ENCODE results near the gene AFAP1L2.

Gene AFAP1L2, protein sequence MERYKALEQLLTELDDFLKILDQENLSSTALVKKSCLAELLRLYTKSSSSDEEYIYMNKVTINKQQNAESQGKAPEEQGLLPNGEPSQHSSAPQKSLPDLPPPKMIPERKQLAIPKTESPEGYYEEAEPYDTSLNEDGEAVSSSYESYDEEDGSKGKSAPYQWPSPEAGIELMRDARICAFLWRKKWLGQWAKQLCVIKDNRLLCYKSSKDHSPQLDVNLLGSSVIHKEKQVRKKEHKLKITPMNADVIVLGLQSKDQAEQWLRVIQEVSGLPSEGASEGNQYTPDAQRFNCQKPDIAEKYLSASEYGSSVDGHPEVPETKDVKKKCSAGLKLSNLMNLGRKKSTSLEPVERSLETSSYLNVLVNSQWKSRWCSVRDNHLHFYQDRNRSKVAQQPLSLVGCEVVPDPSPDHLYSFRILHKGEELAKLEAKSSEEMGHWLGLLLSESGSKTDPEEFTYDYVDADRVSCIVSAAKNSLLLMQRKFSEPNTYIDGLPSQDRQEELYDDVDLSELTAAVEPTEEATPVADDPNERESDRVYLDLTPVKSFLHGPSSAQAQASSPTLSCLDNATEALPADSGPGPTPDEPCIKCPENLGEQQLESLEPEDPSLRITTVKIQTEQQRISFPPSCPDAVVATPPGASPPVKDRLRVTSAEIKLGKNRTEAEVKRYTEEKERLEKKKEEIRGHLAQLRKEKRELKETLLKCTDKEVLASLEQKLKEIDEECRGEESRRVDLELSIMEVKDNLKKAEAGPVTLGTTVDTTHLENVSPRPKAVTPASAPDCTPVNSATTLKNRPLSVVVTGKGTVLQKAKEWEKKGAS

DNA sequence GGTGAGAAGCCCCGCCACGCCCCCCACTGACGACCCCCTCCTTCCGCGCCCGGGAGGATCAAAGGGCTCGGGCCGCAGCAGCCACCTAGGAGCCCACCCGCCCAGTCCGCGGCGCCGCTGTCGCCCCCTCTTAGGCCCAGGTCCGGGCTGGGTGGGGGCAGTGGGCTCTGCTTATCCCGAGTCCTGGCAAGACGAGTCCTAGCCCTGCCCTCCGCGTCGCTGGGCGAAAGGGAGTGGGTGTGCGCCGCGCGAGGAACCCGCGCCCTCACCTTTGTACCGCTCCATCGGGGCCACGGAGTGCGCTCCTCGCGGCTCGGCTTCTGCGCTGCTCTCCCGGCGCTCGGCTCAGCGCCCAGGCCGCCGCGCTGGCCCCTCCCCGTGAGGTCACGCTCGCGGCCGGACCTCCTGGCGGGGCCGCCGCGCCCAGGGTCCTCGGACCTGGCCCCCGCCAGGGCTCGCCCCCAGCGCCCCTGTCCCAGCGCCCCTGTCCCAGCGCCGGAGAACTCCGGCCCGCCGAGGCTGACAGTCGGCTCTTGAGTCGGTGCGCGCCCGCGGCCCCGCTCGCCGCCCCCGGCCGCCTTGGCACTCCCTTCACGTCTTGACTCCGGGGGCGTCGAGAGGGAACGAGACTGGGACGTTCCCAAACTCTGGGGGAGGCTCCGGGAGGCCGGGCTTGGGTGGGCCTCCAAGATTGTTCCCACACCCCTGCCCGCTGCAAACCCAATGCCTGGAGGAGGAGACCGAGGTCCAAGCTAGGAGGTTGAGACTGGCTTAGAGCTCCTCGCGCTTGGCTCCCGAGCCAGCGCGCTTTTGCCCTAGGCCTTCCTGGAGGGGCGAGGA is at the start of gene AFAP1L2:
TSS of gene AFAP1L2 (minus strand) at position 332 of the 840 bp plus-strand sequence. CDS start at position 285, 47 bp downstream.
- no peak for DNase-seq (ENCODE audit: low read depth)

DNA sequence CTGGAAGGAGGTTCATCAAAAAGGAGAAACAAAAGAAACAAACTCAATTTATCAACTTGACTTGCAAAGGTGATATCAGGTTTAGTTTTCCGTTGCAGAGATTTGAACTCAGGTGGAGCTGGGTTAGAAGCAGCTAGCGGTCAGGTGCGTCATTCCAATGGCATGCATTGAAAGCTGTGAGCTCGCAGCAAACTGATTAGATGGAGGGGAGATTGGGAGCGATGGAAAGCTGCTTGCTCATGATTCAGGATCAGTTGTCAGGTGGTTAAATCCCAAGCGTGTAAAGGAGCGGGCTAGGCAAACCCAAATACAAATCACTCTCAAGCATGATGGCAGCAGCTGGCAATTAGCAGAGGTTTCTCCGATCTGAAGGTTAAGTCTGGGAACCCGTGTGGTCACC is 49.3 kb upstream of the AFAP1L2 start:
- DNase-seq (ENCODE audit: low read depth): no peak

DNA sequence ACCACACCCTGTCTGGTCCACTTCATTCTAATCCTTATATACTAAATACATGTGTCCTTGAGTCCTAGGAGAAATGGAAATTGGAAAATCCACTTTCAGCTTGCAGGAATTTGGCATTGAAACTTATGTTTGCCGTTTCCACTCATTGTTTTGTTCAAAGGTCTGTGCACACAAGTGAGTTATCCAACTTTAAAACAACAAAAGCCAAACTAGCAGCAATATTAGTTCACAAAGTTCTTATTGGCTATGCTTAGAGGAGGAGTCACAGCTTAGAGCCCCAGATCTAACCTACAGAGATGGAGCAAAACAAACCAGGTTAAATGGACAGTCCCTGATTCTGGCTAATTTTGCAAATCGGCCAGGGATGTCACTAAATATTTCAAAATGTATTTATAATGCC is 44.6 kb upstream of the AFAP1L2 start:
- DNase-seq (ENCODE audit: low read depth): no peak

DNA sequence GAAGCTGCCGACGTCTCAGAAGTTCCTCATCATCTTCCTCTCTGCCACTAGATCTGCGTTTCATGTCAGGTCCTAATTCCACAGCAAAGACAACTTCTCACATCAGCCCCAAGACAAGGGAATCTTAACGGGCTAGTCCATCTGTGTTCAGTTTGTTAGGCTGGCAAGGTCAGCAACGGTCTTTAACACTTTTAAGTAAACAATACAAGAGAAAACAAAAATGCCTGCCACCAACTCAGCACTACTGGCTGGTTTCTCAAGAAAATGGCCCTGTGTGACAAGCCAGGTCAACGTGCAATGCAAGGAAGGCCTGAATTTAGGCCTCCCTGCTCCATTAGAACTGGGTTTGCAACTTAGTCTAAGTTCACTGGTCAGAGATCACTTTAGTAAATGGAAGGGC is 41.0 kb upstream of the AFAP1L2 start:
- DNase-seq (ENCODE audit: low read depth): no peak

DNA sequence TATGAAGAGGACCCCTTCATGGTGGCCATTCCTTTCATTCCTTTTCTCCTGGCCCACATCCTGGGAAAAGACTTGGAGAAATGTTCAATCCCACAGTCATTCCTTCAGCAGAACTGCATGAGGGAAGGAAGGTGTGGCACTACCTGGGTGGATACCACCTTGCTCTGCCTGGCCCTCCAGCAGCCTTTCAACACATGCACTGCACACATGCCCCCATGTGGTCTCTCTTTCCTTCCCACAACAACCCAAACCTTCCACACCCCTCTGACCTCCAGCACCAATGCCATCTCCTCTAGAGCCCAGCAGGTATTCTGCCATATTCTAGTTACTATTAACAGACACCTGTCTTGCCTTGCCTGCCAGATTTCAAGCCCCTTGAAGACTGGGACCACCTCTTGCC is 40.5 kb upstream of the AFAP1L2 start:
- DNase-seq (ENCODE audit: low read depth): no peak

DNA sequence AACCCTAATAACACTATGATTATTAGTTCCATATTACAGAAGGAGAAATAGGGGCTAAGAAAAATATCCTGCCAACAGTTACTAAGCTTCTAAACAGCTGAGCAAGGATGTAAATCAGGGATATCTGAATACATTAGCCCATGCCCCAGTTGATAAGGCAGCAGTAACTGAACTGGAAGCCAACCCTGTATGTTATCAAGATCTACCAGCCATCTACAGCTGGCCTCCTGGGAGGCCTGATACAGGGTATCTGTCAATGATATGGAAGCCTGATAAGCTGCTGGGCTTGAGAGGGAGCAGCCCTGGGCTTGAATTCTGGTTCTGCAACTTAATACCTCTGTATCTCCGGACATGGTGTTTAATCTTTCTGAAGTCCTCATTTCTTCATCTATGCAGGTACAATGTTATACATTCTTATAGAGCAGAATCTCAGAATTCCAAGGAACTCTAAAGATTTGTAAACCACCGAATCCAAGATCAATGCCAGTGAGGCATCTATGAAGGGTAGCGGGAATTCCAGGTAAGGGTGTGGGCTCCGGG is 37.9 kb upstream of the AFAP1L2 start:
- DNase-seq (ENCODE audit: low read depth): no peak

DNA sequence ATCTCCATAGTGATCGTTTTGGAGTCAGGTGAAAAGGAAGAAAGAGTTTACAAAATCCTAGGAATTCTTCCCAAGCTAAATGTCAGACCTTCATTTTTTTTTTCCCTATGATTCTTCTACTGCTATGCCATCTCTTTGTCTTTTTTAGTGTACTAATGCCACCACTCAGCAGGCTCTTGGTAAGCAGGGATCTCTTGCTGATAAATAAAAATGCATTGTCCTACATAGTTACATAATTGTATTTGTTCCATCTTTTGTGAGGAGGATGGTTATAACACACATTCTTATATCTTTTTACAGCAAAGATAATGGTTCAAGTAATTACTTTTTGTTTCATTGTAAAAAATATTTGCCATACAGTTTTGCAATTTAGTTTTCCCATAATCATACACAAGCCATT is 36.8 kb upstream of the AFAP1L2 start:
- no peak for DNase-seq (ENCODE audit: low read depth)

DNA sequence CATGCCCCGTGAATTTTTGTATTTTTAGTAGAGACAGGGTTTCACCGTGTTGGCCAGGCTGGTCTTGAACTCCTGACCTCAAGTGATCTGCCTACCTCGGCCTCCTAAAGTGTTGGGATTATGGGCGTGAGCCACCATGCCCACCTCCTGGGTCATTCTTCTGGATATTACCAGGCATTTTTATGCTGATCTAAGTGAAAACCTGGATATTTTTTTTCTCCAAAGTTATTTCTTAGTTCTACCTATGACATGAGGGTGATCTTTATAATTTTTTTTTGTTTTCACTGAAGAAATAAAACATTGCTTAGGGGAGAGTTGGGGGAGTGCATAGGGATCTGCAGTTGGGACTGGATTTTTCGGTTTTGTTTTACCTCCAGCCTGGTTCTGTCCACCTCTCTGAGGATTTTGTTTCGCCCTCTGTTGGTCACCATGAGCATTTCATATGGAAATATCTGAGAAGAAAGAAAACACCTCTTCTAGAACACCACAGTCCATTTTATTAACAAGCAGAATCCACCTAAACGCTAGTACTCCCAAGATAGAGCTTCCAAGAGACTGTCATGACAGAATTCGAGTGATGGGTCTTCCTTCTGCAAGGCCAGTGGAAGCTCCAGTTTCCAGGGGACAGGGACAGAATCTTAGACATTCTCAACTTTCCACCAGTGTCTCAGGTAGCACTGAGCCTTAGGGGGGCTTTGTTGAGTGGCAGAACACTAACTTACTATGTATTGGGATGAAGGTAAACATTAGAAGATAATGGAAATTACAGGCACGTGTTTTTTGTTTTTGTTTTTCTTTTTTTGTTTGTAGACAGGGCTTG is 33.4 kb upstream of the AFAP1L2 start:
- no peak for DNase-seq (ENCODE audit: low read depth)

DNA sequence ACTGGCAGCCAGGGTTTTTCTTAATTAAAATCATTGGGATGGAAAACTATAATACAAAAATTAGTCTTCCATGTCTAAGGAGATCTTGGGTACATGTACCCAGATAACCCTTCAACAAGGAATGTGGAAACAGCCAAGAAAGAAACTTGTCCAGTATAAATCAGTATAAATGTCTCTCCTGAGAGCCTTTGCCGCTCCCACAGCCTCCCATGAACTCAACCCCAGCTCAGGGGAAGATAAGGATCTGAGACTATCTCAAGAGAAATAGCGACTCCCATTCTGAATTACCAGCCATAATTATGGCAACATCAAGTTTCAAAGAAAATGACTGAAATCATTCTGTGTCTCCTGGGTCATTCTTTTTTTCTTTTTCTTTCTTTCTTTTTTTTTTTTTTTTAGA is 32.6 kb upstream of the AFAP1L2 start:
- DNase-seq (ENCODE audit: low read depth): no peak

DNA sequence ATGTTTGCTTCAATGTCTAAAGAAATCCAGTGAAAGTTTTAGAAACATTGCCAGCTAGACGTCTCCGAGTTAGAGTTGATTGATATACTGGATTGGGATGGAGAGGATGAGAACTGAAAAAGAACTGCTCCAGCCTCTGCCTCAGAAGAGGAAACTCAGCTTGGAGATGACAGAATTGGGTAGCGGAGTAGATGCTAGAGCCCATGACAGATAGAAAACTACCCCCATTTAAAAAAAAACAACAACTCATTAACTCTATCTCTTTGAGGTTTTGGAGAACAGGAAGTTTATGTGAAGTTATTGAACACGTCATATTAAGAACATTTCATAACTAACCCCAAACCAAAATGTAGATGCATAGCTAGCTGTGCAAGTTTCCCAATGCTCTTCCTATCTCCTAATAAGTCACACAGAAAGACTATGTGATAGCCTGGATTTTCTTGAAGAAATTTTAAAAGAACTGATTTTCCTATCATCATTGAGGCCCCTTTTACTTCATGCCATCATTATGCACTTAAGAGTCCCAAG is 28.3 kb upstream of the AFAP1L2 start:
- DNase-seq (ENCODE audit: low read depth): no peak

DNA sequence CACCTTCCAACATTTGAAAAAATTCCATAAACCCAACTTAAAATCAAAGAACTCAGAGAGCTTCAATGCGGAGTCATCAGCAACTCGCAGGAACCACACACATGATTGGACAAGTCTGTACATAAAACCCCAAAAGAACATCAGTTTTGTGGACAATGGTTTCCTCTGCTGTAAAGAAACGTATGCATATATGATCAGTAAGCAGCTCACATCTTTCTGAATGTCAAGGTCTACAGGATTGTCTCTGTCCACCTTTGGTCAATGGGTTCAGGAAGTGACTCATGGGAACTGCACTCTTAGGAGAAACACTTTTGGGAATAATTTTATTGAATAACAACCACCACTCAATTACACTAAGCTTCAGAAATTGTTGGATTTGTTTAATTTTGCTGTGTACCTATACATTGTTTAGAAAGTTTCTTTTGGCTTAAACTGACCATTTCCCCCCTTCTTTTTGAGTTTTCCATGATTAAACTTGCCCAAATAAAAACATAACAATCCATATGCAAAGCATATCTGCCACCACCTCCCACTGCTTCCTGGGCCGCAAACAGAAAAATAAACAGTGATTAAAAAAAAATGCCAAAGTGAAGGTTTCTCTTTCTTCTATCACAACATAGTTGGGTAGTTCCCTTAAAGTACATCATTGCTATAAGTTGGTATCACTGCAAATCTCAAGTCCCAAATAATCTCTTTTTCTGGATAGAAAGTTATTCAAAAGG is 27.3 kb upstream of the AFAP1L2 start:
- no peak for DNase-seq (ENCODE audit: low read depth)

DNA sequence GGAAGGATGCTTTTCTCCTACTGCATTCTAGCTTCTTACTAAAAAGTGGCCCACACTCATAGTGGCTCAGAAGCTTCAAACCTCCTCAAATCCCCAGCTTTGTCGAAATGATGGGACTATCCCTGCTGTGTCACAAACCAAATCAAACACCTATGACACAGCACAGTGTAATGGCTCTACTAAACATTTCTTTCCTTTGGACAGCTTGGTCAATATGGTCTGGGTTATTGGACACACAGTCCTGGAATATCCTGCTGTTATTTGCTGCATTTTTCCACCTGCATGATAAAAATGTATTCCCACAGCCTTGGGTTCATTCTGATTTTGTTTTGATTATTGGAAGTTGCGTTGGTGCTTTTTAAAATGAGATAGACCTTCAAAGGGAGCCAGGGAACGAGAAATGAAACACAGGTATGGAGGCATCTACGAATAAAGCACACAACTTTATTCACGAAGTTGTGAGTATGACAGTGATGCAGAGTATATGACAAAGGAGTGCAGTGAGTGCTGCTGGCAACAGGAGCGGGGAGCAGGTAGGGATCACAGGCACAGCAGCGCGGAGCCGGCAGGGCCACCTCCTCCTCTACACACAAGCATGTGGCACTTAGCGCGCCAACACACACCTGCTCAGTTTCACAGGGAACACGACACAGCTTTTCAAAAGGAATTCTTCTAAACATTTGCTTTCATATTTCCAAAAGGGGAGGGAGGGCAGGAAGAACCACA is 26.5 kb upstream of the AFAP1L2 start:
- no peak for DNase-seq (ENCODE audit: low read depth)

DNA sequence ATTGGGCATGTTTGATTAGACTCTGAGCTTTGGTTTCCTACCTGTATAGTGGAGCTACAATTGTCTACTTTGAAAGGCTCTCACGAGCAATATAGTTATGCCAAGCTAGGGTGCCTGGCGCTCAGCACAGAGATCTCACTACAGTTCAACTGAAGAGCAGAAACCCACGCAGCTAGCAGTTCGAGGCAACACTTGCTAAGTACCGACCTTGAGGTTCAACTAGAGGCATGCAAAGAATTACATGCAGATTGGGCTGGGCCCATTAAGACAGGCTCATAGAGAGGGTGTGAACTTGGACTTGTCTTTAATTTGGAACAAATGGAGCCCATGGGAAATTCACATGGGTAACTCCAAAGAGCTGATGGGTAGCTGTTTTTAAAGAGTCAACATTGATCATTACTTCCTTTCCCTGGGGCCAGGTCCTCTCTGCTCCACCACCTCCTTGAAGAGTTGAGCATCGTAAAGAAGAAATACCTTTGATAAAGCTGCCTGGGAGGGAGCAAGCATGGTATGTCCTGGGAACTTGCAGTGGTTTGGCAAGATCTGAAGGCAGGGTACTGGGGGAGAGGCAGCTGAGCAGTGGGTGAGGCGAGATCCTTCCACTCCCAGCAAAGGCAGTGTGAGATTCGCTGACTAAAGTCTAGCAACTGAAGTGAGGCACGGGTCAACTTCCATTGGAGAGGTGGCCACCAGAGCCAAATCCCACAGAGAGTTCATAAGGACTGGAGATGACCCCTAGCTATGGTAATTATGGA is 25.5 kb upstream of the AFAP1L2 start:
- no peak for DNase-seq (ENCODE audit: low read depth)

DNA sequence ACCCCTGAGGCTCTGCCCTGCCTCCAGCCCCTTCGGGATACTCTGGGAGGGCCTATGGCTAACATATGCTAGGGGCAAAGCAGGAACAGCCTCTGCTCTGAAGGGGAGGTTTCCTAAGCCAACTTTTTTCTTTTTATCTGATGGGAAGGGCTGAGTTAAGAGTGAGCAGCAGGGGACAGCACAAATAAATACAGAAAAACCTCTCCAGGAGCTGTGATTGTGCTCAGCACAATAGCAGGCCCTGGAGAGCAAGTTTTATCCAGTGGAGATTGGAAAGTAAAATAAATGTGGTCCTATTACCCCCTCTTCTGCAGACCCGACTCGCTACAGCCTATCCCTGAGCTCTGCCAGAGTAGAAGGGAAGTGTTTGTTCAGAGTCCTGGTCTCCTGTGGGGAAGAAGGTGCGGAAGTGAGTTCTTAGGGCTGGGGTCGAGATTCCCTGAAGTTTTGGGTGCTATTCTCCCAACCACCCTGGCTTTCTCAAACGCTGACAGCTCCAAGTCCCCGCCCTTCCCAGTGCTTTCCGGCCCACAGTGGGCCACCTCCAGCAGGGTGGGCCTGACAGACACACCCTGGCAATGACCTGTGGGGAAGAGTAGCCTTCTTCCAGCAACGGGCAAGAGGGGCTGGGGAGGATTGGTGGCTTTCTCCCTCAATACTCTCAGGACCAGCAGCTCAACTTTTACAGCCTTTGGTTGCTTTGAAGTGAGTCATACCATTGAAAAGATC is 23.0 kb upstream of the AFAP1L2 start:
- DNase-seq (ENCODE audit: low read depth): no peak

DNA sequence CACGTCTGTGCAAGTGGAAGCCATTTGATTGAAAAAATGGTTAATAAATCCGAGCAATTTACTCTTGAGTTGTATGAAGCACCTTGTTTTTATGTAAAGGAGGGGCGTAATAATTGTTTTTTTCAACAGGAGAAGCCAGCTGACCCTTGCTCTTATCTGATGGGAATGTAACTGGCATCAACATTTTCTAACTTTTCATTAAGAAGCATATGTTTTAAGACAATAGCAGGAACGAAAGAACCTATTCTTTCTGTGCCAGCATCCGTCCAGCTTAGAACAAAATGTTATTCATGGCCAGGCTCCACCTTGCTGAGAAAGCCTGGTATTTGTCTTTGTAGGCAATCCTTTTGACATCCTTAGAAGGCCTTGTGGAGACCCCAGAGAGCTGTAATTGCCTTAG is 22.2 kb upstream of the AFAP1L2 start:
- no peak for DNase-seq (ENCODE audit: low read depth)

DNA sequence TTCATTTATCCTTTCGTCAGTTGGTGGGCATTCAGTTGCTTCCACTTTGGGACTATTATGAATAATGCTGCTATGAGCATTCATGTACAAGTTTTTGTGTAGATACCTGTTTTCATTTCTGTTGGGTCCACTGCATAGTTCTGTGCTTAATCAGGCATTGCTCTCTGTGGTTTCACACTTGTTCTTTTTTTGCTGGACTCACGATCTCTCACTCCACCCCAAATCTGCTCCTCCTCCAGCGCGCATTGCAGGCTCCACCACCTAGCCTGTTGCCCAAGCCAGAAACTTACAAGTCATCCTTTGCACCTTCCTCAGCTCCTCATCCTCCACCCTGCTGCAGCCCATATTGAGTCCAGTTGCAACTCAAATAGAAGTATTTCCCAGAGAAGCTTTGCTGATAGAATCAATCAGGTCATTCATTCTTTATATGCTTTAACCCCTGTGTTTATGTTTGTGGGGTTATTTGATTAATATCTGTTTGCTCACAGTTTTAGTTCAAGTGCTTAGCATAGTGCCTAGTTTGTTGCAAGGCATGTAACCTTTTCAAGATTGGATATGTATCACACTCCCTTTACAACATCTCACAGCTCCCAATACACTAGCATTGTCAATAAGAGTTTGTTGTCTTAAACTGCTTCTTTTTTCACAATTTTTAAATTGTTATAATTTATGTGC is 16.6 kb upstream of the AFAP1L2 start:
- DNase-seq (ENCODE audit: low read depth): no peak

DNA sequence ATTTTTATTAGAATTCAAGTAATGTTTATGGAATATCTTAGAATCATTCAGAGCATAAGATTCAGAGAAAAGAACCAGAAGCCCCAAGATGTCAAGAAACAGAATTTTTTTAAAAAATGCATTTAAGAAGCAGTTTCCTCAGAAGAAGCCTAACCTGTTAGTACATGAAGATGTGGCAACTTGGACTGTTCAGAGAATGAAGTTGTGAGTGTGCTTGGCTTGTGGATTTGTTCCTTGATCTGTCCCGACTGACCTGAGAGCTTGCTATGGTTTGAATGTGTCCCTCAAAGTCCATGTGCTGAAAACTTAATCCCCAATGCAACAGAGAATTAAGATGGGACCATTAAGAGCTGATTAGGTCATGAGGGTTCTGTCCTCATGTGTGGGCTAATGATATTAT is 13.8 kb upstream of the AFAP1L2 start:
- no peak for DNase-seq (ENCODE audit: low read depth)
